ENCODE results near the gene PTGIR. TPM values are rescaled to one million over a fixed set of nuclear protein-coding genes. Genes with fewer than 3 reads are reported as not detected.

Gene PTGIR, protein sequence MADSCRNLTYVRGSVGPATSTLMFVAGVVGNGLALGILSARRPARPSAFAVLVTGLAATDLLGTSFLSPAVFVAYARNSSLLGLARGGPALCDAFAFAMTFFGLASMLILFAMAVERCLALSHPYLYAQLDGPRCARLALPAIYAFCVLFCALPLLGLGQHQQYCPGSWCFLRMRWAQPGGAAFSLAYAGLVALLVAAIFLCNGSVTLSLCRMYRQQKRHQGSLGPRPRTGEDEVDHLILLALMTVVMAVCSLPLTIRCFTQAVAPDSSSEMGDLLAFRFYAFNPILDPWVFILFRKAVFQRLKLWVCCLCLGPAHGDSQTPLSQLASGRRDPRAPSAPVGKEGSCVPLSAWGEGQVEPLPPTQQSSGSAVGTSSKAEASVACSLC
- not detected in 2 replicates for total RNA-seq

GRCh38 chr19:46624958-46625661, at the start of gene PTGIR:
Gene PTGIR, minus strand, starts transcription at chr19:46625089. Its CDS starts 864 bp downstream, at chr19:46624225.

GRCh38 chr19:46661020-46661731, 36.3 kb upstream of the PTGIR start, which contains the start of gene DACT3:
Gene DACT3, minus strand, starts transcription at chr19:46661182. Its CDS starts 118 bp downstream, at chr19:46661064.

GRCh38 chr19:46635920-46636761, 11.3 kb upstream of the PTGIR start, which contains the start of gene GNG8:
Gene GNG8, minus strand, starts transcription at chr19:46636202. Its CDS starts 1,520 bp downstream, at chr19:46634682.

GRCh38 chr19:46601318-46602224, 23.3 kb downstream of the PTGIR start, which contains the start of gene CALM3:
Gene CALM3, plus strand, starts transcription at chr19:46601330. Its CDS starts 105 bp downstream, at chr19:46601435.

Other genes starting within 250 kb of the PTGIR start
- gene CCDC8, start 211.5 kb downstream of the PTGIR start, total RNA-seq, result 8.1 and 27.2 TPM in 2 replicates
- gene PNMA8C, start 196.2 kb downstream of the PTGIR start, total RNA-seq, result not detected in 2 replicates
- 0.72 and 2.3 TPM in 2 replicates for gene PNMA8A, start 153.5 kb downstream of the PTGIR start, total RNA-seq
- gene PNMA8B, start 129.2 kb downstream of the PTGIR start, total RNA-seq, result 0.24 TPM in 1 of 2 replicates, not detected in the other
- 47.7 and 84.1 TPM in 2 replicates for gene CALM3, start 23.8 kb downstream of the PTGIR start, total RNA-seq
- not detected in 2 replicates for gene GNG8, start 11.1 kb upstream of the PTGIR start, total RNA-seq
- gene DACT3, start 36.1 kb upstream of the PTGIR start, total RNA-seq, result not detected in 2 replicates
- gene PRKD2, start 92.0 kb upstream of the PTGIR start, total RNA-seq, result 21.2 and 25.2 TPM in 2 replicates
- 9.4 and 9.8 TPM in 2 replicates for gene FKRP, start 121.0 kb upstream of the PTGIR start, total RNA-seq
- 65.6 and 71.3 TPM in 2 replicates for gene STRN4, start 121.4 kb upstream of the PTGIR start, total RNA-seq
- gene SLC1A5, start 163.5 kb upstream of the PTGIR start, total RNA-seq, result 172 and 449 TPM in 2 replicates
- gene AP2S1, start 225.8 kb upstream of the PTGIR start, total RNA-seq, result 106 and 123 TPM in 2 replicates
- gene ARHGAP35, start 235.9 kb upstream of the PTGIR start, total RNA-seq, result 17.4 and 32.4 TPM in 2 replicates